Tibial nerve (tissue), 4 donors: Measurements from ENCODE around the gene ARHGAP26.

ENCODE experiments used
- CTCF ChIP-seq, 5 experiments: fragments of 200-600 bp in 3 of 5; fragments of 450-650 bp in 2 of 5; sonication (generic) in 3 of 5; IDR thresholded peaks; one replicate each; pipeline ENCODE4 v1.5.1; 2016 to 2019; ENCODE audit warnings: antibody characterized with exemption in 5 of 5, mild to moderate bottlenecking in 3 of 5, moderate library complexity in 2 of 5
- EP300 ChIP-seq, 2 donors: sonication (generic); formaldehyde crosslinking; IDR thresholded peaks; one replicate each; pipeline ENCODE4 v1.6.1; 2017; ENCODE audit warnings: antibody characterized with exemption in 2 of 2, mild to moderate bottlenecking in 1 of 2

- TF ChIP-seq CTCF (IDR thresholded peaks at IDR 0.05) (no peak), EP300 (IDR thresholded peaks at IDR 0.05) (no peak)
Observed at GRCh38 chr5:142955628-142956027, 185.5 kb downstream of the ARHGAP26 start.
